ACC112 (cell line): Measurements from ENCODE around the gene GLMN.

Experiments
- H2AFZ ChIP-seq: fragments of 200-600 bp; sonication (generic); one replicate; pipeline ENCODE4 v1.6.0; 2017; ENCODE audit warnings: antibody characterized with exemption, low read length; ENCODE audit not compliant: unreplicated experiment
- H3K27ac ChIP-seq: fragments of 200-600 bp; sonication (generic); 2 replicates; pipeline ENCODE4 v1.5.1; 2014; ENCODE audit warnings: low read depth, mild to moderate bottlenecking, antibody characterized with exemption, low read length, moderate library complexity
- H3K27me3 ChIP-seq: fragments of 200-600 bp; sonication (generic); 2 replicates; pipeline ENCODE4 v1.6.1; 2014; ENCODE audit warnings: mild to moderate bottlenecking, antibody characterized with exemption, low read length, moderate library complexity, mixed read lengths; ENCODE audit not compliant: insufficient read depth
- H3K36me3 ChIP-seq: fragments of 200-600 bp; sonication (generic); 2 replicates; pipeline ENCODE4 v1.6.1; 2016; ENCODE audit warnings: mild to moderate bottlenecking, antibody characterized with exemption, low read length, moderate library complexity, mixed read lengths; ENCODE audit not compliant: insufficient read depth
- H3K4me1 ChIP-seq: fragments of 200-600 bp; sonication (generic); one replicate; pipeline ENCODE4 v1.6.1; 2016; ENCODE audit warnings: low read length, mixed read lengths; ENCODE audit not compliant: insufficient read depth, unreplicated experiment, control insufficient read depth
- H3K4me3 ChIP-seq: fragments of 200-600 bp; sonication (generic); 2 replicates; pipeline ENCODE4 v1.5.1; 2014; ENCODE audit warnings: mild to moderate bottlenecking, low read depth, low read length
- H3K79me2 ChIP-seq: fragments of 200-600 bp; sonication (generic); one replicate; pipeline ENCODE4 v1.6.0; 2016; ENCODE audit warnings: low read length; ENCODE audit not compliant: control insufficient read depth, unreplicated experiment, insufficient read depth

The GLMN gene, protein sequence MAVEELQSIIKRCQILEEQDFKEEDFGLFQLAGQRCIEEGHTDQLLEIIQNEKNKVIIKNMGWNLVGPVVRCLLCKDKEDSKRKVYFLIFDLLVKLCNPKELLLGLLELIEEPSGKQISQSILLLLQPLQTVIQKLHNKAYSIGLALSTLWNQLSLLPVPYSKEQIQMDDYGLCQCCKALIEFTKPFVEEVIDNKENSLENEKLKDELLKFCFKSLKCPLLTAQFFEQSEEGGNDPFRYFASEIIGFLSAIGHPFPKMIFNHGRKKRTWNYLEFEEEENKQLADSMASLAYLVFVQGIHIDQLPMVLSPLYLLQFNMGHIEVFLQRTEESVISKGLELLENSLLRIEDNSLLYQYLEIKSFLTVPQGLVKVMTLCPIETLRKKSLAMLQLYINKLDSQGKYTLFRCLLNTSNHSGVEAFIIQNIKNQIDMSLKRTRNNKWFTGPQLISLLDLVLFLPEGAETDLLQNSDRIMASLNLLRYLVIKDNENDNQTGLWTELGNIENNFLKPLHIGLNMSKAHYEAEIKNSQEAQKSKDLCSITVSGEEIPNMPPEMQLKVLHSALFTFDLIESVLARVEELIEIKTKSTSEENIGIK

GRCh38 chr1:92298573-92299476 lies at the start of gene GLMN, which contains the start of gene RPAP2:
GLMN (minus strand) TSS chr1:92298987; CDS start chr1:92297999, 988 bp downstream.
RPAP2 (plus strand) TSS chr1:92299059; CDS start chr1:92299074, 15 bp downstream.
- Histone ChIP-seq H3K27me3 (no peaks in the 10 kb centered on the region), H2AFZ (peak within 1 kb of the TSS; percentile 96), H3K27ac (peak within 1 kb of the TSS; percentile 72), H3K4me1 (peaks cover 16% of the 10 kb centered on the region), H3K79me2 (peaks cover 29% of the 10 kb centered on the region), H3K4me3 (peak within 1 kb of the TSS; percentile 88), H3K36me3 (0 out of 2 replicates have a peak, but pooled peaks cover 14% of the 10 kb centered on the region)

GRCh38 chr1:92346866-92347640 lies 48.3 kb upstream of the GLMN start:
- H2AFZ ChIP-seq = no peak overlapping the region
- no peak overlapping the region for H3K27ac ChIP-seq
- H3K27me3 ChIP-seq = no peaks in the 10 kb centered on the region
- no peak overlapping the region for H3K4me3 ChIP-seq
- peaks cover 9% of the 10 kb centered on the region for H3K36me3 ChIP-seq
- H3K4me1 ChIP-seq = no peaks in the 10 kb centered on the region
- H3K79me2 ChIP-seq = no peaks in the 10 kb centered on the region

GRCh38 chr1:92343061-92343460 lies 44.3 kb upstream of the GLMN start:
- Histone ChIP-seq H3K4me3 (no peak overlapping the region), H3K79me2 (no peaks in the 10 kb centered on the region), H3K4me1 (no peaks in the 10 kb centered on the region), H3K27me3 (no peaks in the 10 kb centered on the region), H3K36me3 (peaks cover 5% of the 10 kb centered on the region; the same call in 1 of the 2 replicates), H2AFZ (no peak overlapping the region), H3K27ac (no peak overlapping the region)

DNA sequence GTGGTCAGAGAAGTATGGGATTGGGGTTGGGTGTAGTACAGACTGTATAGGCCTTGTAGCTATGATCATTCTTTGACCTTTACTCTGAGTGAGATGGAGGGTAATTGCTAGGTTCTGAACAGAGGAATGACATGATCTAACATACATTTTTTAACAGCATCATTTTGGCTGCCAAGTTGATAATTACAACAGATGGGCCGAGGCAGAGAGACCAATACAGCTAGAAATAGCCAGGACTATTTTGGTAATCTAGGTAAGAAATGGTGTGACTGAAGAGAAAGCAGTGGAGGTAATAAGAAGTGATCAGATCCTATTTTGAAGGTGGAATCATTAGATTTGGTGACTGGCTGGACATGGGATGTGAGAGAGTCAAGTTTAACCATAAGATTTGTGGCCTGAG lies 43.6 kb upstream of the GLMN start:
- Histone ChIP-seq H3K36me3 (peaks cover 5% of the 10 kb centered on the region; the same call in 1 of the 2 replicates), H3K27me3 (no peaks in the 10 kb centered on the region), H3K79me2 (no peaks in the 10 kb centered on the region), H3K4me1 (no peaks in the 10 kb centered on the region), H3K4me3 (no peak overlapping the region), H2AFZ (no peak overlapping the region), H3K27ac (no peak overlapping the region)

GRCh38 chr1:92340154-92340553 lies 41.4 kb upstream of the GLMN start:
- Histone ChIP-seq H3K4me3 (no peak overlapping the region), H3K4me1 (no peaks in the 10 kb centered on the region), H3K36me3 (peaks cover 5% of the 10 kb centered on the region), H3K27ac (no peak overlapping the region), H3K27me3 (no peaks in the 10 kb centered on the region), H2AFZ (no peak overlapping the region), H3K79me2 (no peaks in the 10 kb centered on the region)

DNA sequence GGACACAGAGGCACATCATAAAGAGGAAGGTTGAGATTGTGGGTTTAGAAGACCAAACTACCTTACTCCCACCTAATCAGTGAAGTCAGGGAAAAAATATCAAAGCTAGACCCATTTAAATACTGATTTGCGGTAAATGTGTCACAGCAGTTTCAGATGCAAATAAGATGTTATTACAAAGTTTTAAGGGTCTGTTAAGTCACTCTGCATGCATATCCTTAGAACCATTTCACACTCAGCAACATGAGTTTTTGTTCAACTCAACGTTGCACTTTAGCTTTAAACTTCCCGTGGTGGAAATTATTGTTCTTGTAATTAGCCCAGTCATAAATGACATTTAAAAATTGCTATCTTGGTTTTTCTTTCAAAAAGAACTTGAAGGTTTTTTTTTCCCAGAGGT lies 34.9 kb upstream of the GLMN start:
- H2AFZ ChIP-seq = no peak overlapping the region
- H3K27me3 ChIP-seq = no peaks in the 10 kb centered on the region
- H3K4me1 ChIP-seq = peaks cover 11% of the 10 kb centered on the region
- H3K36me3 ChIP-seq = no peaks in the 10 kb centered on the region; the same call in 1 of the 2 replicates
- H3K79me2 ChIP-seq = no peaks in the 10 kb centered on the region
- no peak overlapping the region for H3K27ac ChIP-seq
- H3K4me3 ChIP-seq = no peak overlapping the region

DNA sequence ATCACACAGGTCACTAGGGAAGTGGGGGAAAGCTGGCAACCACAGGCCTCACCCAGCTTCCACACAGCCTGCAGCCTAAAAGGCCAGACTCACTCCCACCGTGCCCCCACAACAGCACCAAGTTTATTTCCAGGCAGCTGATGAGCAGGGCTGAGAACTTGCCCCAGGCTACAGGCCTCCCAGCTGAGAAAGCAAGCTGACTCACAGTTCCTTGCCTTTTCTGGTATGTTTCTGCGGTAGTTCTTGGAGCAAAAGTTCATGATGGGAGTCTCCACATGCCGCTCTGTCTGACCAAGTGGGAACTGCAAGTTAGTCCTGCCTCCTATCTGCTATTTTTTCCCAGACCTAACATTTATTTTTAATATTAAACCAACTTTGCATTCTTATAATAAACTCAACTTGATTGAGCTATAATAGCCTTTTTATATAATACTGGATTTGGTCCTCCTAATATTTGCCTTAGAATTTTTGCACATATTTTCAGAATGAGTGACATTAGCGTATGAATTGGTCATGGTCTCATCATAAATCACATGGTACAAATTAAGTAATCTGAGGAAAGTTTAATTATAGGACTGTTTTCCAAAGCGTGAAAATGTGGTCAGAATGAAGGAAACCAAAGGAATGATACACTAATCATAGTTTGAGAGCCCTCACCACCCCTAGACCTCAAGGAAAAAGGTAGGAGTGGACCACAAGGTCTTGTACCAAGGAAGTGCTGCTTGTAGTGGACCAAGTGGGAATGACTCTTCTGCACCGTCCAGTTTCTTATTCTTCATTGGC lies 30.8 kb upstream of the GLMN start:
- Histone ChIP-seq H3K4me3 (no peak overlapping the region), H3K79me2 (no peaks in the 10 kb centered on the region), H3K27me3 (no peaks in the 10 kb centered on the region), H3K36me3 (peaks cover 29% of the 10 kb centered on the region), H2AFZ (no peak overlapping the region), H3K4me1 (peaks cover 11% of the 10 kb centered on the region), H3K27ac (no peak overlapping the region)

GRCh38 chr1:92327794-92328193 lies 29.0 kb upstream of the GLMN start:
- H3K36me3 ChIP-seq = peaks cover 44% of the 10 kb centered on the region
- H3K27me3 ChIP-seq = no peaks in the 10 kb centered on the region
- no peak overlapping the region for H3K4me3 ChIP-seq
- H3K79me2 ChIP-seq = no peaks in the 10 kb centered on the region
- H3K27ac ChIP-seq = no peak overlapping the region
- no peak overlapping the region for H2AFZ ChIP-seq
- H3K4me1 ChIP-seq = peaks cover 11% of the 10 kb centered on the region

- no peak overlapping the region for H3K4me3 ChIP-seq
- no peak overlapping the region for H3K27ac ChIP-seq
- H2AFZ ChIP-seq = no peak overlapping the region
- H3K79me2 ChIP-seq = no peaks in the 10 kb centered on the region
- peaks cover 11% of the 10 kb centered on the region for H3K4me1 ChIP-seq
- no peaks in the 10 kb centered on the region for H3K27me3 ChIP-seq
- H3K36me3 ChIP-seq = peaks cover 44% of the 10 kb centered on the region
Measured at GRCh38 chr1:92326681-92327080, 27.9 kb upstream of the GLMN start.
